Loucy (cell line): ENCODE measurements around the gene UCP1.

Experiments used
- H2AFZ ChIP-seq: fragments of 200-600 bp; sonication (generic); 2 replicates; pipeline ENCODE4 v1.6.0; 2016; ENCODE audit warnings: antibody characterized with exemption, mild to moderate bottlenecking, low read length, moderate library complexity
- H3F3A ChIP-seq: fragments of 200-600 bp; 2 replicates; pipeline ENCODE4 v1.6.0; 2016; ENCODE audit warnings: antibody characterized with exemption, low read depth, mild to moderate bottlenecking
- H3K27me3 ChIP-seq: fragments of 200-600 bp; sonication (generic); 2 replicates; pipeline ENCODE4 v1.6.1; 2014; ENCODE audit warnings: low read length, mild to moderate bottlenecking; ENCODE audit not compliant: insufficient read depth, poor library complexity, severe bottlenecking
- H3K36me3 ChIP-seq: fragments of 200-600 bp; sonication (generic); 2 replicates; pipeline ENCODE4 v1.6.1; 2016; ENCODE audit warnings: low read length; ENCODE audit not compliant: insufficient read depth
- H3K4me1 ChIP-seq: fragments of 200-600 bp; sonication (generic); 2 replicates; pipeline ENCODE4 v1.5.1; 2014; ENCODE audit warnings: low read length, mild to moderate bottlenecking; ENCODE audit not compliant: insufficient read depth, poor library complexity, severe bottlenecking
- H3K4me2 ChIP-seq: fragments of 200-600 bp; sonication (generic); 2 replicates; pipeline ENCODE4 v1.6.0; 2014; ENCODE audit warnings: antibody characterized with exemption, low read length, low read depth, mild to moderate bottlenecking; ENCODE audit not compliant: poor library complexity, severe bottlenecking
- H3K4me3 ChIP-seq: fragments of 200-600 bp; sonication (generic); 2 replicates; pipeline ENCODE4 v1.5.1; 2014; ENCODE audit warnings: low read length, mild to moderate bottlenecking, mixed read lengths; ENCODE audit not compliant: poor library complexity, severe bottlenecking
- H3K79me2 ChIP-seq: fragments of 200-600 bp; sonication (generic); 2 replicates; pipeline ENCODE4 v1.6.1; 2014; ENCODE audit warnings: low read length; ENCODE audit not compliant: insufficient read depth
- H3K9ac ChIP-seq: fragments of 200-600 bp; sonication (generic); 2 replicates; pipeline ENCODE4 v1.6.0; 2014; ENCODE audit warnings: mild to moderate bottlenecking, low read depth, low read length, moderate library complexity; ENCODE audit not compliant: poor library complexity, severe bottlenecking
- H3K9me2 ChIP-seq: fragments of 200-600 bp; sonication (generic); replicated peaks from 2 replicates; pipeline ENCODE4 v1.6.1; 2016; ENCODE audit warnings: low read depth, low read length, mixed read lengths
- H3K9me3 ChIP-seq: fragments of 200-600 bp; sonication (generic); 2 replicates; pipeline ENCODE4 v1.6.1; 2014; ENCODE audit warnings: mild to moderate bottlenecking, antibody characterized with exemption, low read length, low read depth; ENCODE audit not compliant: insufficient read depth
- H4K20me1 ChIP-seq: fragments of 200-600 bp; sonication (generic); 2 replicates; pipeline ENCODE4 v1.6.0; 2014; ENCODE audit warnings: antibody characterized with exemption, low read length, mild to moderate bottlenecking; ENCODE audit not compliant: insufficient read depth, poor library complexity, severe bottlenecking
- CTCF ChIP-seq: fragments of 200-600 bp; sonication (generic); conservative IDR thresholded peaks from 2 replicates; pipeline ENCODE4 v1.5.1; 2014; ENCODE audit warnings: mild to moderate bottlenecking, antibody characterized with exemption, low read length
- EZH2phosphoT487 ChIP-seq: fragments of 200-600 bp; IDR thresholded peaks from 2 replicates; pipeline ENCODE4 v1.6.1; 2018; ENCODE audit warnings: antibody characterized with exemption, mild to moderate bottlenecking, moderate library complexity, borderline replicate concordance

UCP1 gene

DNA sequence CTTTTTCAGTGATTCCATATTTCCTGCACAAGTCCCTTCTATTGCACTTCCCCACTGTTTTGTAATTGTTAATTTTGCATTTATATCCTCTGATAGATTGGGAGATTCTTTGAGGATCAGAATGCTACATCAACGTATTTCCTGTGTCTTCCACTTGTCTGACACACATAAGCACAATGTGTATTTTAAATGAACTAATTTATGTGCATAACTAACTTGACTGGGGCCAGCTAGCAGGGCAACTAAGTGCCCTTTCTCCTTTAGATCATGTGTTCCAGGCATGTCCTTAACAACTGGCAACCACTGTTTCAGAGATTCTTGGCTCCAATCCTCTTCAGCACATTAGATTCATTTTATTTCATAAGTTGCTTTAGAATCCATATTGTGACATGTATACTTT is 15.7 kb upstream of the UCP1 start:
- Histone ChIP-seq H3K9ac (no peak overlapping the region), H3K27me3 (no peaks in the 10 kb centered on the region), H3K36me3 (no peaks in the 10 kb centered on the region), H2AFZ (no peak overlapping the region), H3K4me3 (no peak overlapping the region), H3K4me2 (no peak overlapping the region), H3F3A (no peaks in the 10 kb centered on the region), H3K4me1 (no peaks in the 10 kb centered on the region), H3K9me2 (no peaks in the 10 kb centered on the region), H4K20me1 (no peaks in the 10 kb centered on the region), H3K9me3 (no peaks in the 10 kb centered on the region), H3K79me2 (no peaks in the 10 kb centered on the region)
- TF ChIP-seq CTCF (no peak), EZH2phosphoT487 (no peak)

GRCh38 chr4:140581078-140581477 is 12.3 kb upstream of the UCP1 start:
- no peaks in the 10 kb centered on the region for H4K20me1 ChIP-seq
- H3K9me3 ChIP-seq: no peaks in the 10 kb centered on the region
- no peaks in the 10 kb centered on the region for H3K4me1 ChIP-seq
- no peaks in the 10 kb centered on the region for H3K9me2 ChIP-seq
- no peak overlapping the region for H3K9ac ChIP-seq
- no peak overlapping the region for H2AFZ ChIP-seq
- no peak overlapping the region for H3K4me3 ChIP-seq
- TF ChIP-seq EZH2phosphoT487 (no peak), CTCF (no peak)
- H3F3A ChIP-seq: no peaks in the 10 kb centered on the region
- no peaks in the 10 kb centered on the region for H3K79me2 ChIP-seq
- no peaks in the 10 kb centered on the region for H3K27me3 ChIP-seq
- no peak overlapping the region for H3K4me2 ChIP-seq
- no peaks in the 10 kb centered on the region for H3K36me3 ChIP-seq

- H3K27me3 ChIP-seq: no peaks in the 10 kb centered on the region
- TF ChIP-seq CTCF: no peak
- no peak for TF ChIP-seq EZH2phosphoT487
- no peaks in the 10 kb centered on the region for H3K9me2 ChIP-seq
- no peak overlapping the region for H3K4me2 ChIP-seq
- no peak overlapping the region for H3K9ac ChIP-seq
- H3K36me3 ChIP-seq: no peaks in the 10 kb centered on the region
- H4K20me1 ChIP-seq: no peaks in the 10 kb centered on the region
- H3K4me3 ChIP-seq: no peak overlapping the region
- H3K9me3 ChIP-seq: no peaks in the 10 kb centered on the region
- H3F3A ChIP-seq: no peaks in the 10 kb centered on the region
- H3K4me1 ChIP-seq: no peaks in the 10 kb centered on the region
- H2AFZ ChIP-seq: no peak overlapping the region
- H3K79me2 ChIP-seq: no peaks in the 10 kb centered on the region
Measured at GRCh38 chr4:140579278-140579677, 10.5 kb upstream of the UCP1 start.
